Measurements from ENCODE around the gene KCNMA1.
A peak's percentile ranks its signal among the peaks of the same experiment; 100 is the strongest.

The KCNMA1 gene

GRCh38 chr10:77038407-77038806 is 599.2 kb downstream of the KCNMA1 start:
- TF ChIP-seq, protein P1, sequence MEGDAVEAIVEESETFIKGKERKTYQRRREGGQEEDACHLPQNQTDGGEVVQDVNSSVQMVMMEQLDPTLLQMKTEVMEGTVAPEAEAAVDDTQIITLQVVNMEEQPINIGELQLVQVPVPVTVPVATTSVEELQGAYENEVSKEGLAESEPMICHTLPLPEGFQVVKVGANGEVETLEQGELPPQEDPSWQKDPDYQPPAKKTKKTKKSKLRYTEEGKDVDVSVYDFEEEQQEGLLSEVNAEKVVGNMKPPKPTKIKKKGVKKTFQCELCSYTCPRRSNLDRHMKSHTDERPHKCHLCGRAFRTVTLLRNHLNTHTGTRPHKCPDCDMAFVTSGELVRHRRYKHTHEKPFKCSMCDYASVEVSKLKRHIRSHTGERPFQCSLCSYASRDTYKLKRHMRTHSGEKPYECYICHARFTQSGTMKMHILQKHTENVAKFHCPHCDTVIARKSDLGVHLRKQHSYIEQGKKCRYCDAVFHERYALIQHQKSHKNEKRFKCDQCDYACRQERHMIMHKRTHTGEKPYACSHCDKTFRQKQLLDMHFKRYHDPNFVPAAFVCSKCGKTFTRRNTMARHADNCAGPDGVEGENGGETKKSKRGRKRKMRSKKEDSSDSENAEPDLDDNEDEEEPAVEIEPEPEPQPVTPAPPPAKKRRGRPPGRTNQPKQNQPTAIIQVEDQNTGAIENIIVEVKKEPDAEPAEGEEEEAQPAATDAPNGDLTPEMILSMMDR (IDR thresholded peaks at IDR 0.05; ENCODE audit: low read depth, low read length), result no peak
- DNase-seq (ENCODE audit: extremely low read depth, low read depth), result no peak

DNA sequence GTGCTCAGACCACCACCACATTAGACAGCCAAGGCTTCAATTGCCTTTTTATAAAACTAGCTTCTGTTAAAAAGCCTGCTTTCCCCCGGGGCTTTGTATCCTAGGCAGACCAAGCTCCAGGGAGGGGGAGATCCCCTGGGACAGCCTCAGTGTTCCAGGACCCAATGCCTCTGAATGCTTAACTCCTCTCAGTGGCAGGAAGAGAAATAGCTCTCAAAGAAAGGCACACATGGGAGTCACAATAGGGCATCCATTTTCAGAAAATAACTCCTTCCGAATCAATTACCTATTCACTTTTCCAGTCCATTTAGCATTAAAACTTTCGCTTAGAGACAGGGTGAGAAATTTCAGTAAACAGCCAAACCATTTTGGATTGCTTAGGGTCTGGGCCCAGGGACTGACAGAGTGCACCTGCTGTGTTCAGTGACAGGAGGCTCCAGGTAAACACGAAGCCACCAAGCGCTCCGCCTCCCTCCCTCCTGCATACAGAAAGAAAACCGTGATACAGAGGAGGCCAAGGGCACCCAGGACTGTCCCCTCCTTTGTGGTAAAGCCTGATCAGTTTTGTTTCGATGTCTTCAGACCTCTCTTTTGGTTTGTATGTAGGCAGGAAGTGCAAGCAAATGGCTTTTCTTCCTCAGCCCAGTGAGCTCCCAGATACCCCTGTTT is 599.7 kb downstream of the KCNMA1 start:
- TF ChIP-seq, protein P1 (IDR thresholded peaks at IDR 0.05; ENCODE audit: low read depth, low read length), result no peak
- DNase-seq (ENCODE audit: extremely low read depth, low read depth), result no peak

- DNase-seq (ENCODE audit: extremely low read depth, low read depth), result no peak
- TF ChIP-seq, protein P1 (IDR thresholded peaks at IDR 0.05; ENCODE audit: low read depth, low read length), result peak; percentile 43
Measured at GRCh38 chr10:77036993-77037734, 600.4 kb downstream of the KCNMA1 start.

DNA sequence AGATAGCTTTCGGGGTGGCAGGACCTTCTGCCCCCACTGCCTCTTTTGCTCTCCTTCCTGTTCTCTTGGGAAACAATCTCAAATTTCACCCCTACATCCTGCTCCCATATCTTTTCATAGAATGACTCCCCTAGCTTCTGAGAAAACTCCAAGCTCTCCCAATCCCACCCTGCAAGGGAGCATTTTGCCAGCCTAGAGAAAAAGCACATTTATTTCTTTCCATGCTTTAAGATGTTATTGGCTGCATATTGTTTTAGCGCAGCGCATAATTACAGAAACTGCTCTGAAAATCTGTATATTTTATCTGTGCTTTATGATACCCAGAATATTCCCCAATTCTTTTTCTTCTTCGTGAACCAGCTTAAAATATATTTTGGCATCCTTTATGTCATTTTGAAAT is 601.3 kb downstream of the KCNMA1 start:
- TF ChIP-seq, protein P1 (IDR thresholded peaks at IDR 0.05; ENCODE audit: low read depth, low read length), result no peak
- DNase-seq (ENCODE audit: extremely low read depth, low read depth), result no peak

DNA sequence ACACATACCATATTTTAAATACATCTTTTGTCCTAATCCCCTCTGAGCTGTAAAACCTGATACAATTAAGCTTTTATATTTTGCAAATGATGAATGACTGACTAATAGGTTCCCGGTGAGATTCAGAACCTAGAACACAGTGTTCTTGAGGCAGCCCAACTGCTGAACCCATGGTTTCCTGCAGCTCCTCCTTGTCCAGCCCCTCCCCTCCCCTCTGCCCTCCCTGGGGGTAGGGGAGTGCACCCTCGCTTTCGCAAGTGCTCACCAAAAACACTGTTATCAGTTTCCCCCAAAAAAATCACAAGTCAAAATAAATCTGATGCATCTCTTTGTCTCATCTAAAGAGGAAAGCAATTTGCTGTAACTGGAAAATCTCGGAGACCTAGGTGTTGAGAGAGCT is 602.8 kb downstream of the KCNMA1 start:
- TF ChIP-seq, protein P1 (IDR thresholded peaks at IDR 0.05; ENCODE audit: low read depth, low read length), result no peak
- DNase-seq (ENCODE audit: extremely low read depth, low read depth), result no peak

- TF ChIP-seq, protein P1 (IDR thresholded peaks at IDR 0.05; ENCODE audit: low read depth, low read length), result no peak
Measured at GRCh38 chr10:77034240-77034639, 603.4 kb downstream of the KCNMA1 start.

DNA sequence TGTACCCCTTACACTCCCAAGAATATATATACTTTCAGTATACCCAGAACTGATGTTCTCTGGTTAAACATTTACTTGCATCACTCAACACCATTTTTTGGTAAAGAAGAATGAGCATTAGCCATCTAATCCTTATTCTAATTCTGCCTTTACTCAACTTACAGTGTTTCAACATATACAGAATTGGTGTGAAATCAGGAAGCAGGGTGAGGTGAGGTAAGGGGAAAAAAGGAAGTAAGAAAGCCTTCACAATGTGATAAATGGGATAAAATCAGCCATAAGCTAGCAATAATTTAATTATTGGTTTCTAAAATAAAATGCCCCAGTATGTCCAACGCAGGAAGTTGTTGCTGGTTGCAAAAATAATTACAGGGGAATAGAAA is 605.4 kb downstream of the KCNMA1 start:
- TF ChIP-seq, protein P1 (IDR thresholded peaks at IDR 0.05; ENCODE audit: low read depth, low read length), result no peak
- no peak for DNase-seq (ENCODE audit: extremely low read depth, low read depth)

More at GRCh38 chr10:77034240-77034639, 603.4 kb downstream of the KCNMA1 start:
- no peak for DNase-seq (ENCODE audit: extremely low read depth, low read depth)

Data from AG09319 (cell line).